NCI-H187 treated with DMSO at 0.1 percent for 48 hours (cell line): ENCODE data around the gene VAMP2.

ENCODE experiments used
- DNase-seq: peaks from one replicate; lab custom pipeline; 2025; lab: John Stamatoyannopoulos, UW

VAMP2 gene, protein sequence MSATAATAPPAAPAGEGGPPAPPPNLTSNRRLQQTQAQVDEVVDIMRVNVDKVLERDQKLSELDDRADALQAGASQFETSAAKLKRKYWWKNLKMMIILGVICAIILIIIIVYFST

GRCh38 chr17:8162233-8162996 lies at the start of gene VAMP2:
VAMP2 (minus strand) TSS chr17:8162948; CDS start chr17:8162879, 69 bp downstream.
- DNase-seq = no peak

- DNase-seq = no peak
These were observed 48.2 kb upstream of the VAMP2 start for GRCh38 chr17:8210761-8211458.

- DNase-seq = no peak
These were observed 47.4 kb upstream of the VAMP2 start, which contains the start of gene AURKB for GRCh38 chr17:8209907-8210760. AURKB (minus strand) TSS chr17:8210575; CDS start chr17:8210224, 351 bp downstream.

DNA sequence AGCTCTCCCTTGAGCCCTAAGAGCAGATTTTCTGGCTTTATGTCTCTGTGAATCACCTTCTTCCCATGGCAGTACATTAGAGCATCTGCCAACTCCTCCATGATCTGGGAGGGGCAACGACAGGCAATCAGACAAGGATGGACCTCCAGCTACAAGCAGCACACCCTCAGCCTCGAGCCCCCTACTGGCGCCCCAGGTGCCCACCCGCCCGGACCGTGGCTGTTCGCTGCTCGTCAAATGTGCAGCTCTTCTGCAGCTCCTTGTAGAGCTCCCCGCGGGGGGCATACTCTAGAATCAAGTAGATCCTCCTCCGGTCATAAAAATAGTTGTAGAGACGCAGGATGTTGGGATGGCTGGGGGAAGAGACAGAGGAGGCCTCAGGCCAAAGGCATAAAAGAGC lies 43.8 kb upstream of the VAMP2 start:
- DNase-seq = no peak

- no peak for DNase-seq
These were observed 42.2 kb upstream of the VAMP2 start for GRCh38 chr17:8204761-8205555.

GRCh38 chr17:8192070-8192815 lies 29.5 kb upstream of the VAMP2 start:
- peak; percentile 82 for DNase-seq

- DNase-seq = no peak
These were observed 27.8 kb upstream of the VAMP2 start for GRCh38 chr17:8190506-8190905.

GRCh38 chr17:8189711-8190477 lies 27.1 kb upstream of the VAMP2 start, which contains the start of gene BORCS6:
BORCS6 (minus strand) TSS chr17:8190180; CDS start chr17:8190140, 40 bp downstream.
- peak; percentile 89 for DNase-seq

DNA sequence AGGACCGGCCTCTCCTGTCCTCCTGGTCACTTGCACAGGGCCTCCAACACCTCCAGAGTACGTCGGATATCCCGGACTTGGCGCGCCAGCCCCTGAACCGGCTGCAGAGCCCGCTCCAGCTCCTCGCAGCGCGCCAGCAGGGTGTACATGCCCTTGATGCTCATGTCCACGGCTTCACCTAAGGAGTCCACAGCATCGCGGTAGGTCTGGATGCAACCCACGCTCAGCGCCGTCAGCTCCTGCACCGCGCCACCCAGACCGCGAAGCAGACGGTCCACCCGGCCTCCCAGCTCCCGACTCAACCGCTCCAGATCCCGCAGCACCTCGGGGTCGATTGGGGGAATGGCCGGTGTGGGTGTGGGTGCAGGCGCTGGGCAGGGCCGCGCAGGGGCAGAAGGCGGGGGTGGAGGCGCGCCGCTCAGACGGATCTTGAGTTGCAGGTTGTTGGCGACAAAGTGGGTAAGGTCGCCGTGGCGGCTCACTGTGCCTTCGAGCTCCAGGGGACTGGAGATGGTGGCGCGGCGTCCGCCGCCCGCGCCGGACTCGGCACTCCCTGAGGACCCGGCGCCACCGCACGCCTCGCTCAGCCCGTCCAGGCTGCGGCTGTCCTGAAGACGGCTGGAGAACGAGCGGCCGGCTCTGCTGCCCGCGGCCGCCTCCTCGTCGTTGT lies 26.4 kb upstream of the VAMP2 start:
- DNase-seq = no peak

GRCh38 chr17:8188263-8188839 lies 25.6 kb upstream of the VAMP2 start:
- no peak for DNase-seq

DNA sequence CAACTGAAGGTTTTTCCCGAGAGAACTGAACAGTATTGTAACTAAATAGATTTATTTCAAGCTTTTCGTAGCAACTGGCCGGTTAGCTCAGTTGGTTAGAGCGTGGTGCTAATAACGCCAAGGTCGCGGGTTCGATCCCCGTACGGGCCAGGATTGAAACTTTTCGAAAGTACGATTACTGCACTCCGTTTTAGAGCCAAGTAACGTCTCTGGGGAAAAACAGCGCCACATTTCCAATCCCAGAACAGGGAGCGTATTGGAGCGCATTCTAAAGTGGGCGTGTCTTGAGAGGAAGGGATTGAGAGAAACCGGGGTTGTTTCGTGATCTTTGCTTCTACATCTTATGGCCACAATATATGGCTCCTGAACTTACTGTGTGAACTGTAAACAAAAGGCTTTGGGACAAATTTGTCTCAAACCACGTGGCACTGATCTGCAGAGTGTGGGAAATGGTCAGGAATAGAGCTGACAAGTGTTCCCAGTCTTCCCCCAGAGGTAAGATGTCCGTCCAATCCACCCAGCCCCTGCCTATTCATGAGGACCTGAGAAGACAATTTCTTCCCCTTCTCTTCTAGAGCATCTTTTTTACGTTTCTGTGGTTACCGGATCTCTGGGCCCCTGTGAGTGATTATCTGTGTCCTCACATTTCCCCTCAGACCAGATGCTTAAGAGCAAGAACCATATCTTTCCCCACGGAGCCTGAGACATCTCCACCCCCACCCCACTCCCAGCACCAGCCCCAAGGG lies 24.9 kb upstream of the VAMP2 start:
- DNase-seq = peak; percentile 82

GRCh38 chr17:8186787-8187516 lies 24.2 kb upstream of the VAMP2 start:
- peak; percentile 28 for DNase-seq

GRCh38 chr17:8186446-8186786 lies 23.7 kb upstream of the VAMP2 start:
- no peak for DNase-seq

- DNase-seq = no peak
These were observed 23.1 kb upstream of the VAMP2 start for GRCh38 chr17:8185582-8186445.

- no peak for DNase-seq
These were observed 14.4 kb upstream of the VAMP2 start for GRCh38 chr17:8176998-8177731.
